HK-2 (cell line): Measurements from ENCODE around the gene BCL11B.

ENCODE experiments used
- DNase-seq: peaks from one replicate; pipeline ENCODE4 v3.0.0-alpha.2; 2018; ENCODE audit not compliant: unreplicated experiment

BCL11B gene

DNA sequence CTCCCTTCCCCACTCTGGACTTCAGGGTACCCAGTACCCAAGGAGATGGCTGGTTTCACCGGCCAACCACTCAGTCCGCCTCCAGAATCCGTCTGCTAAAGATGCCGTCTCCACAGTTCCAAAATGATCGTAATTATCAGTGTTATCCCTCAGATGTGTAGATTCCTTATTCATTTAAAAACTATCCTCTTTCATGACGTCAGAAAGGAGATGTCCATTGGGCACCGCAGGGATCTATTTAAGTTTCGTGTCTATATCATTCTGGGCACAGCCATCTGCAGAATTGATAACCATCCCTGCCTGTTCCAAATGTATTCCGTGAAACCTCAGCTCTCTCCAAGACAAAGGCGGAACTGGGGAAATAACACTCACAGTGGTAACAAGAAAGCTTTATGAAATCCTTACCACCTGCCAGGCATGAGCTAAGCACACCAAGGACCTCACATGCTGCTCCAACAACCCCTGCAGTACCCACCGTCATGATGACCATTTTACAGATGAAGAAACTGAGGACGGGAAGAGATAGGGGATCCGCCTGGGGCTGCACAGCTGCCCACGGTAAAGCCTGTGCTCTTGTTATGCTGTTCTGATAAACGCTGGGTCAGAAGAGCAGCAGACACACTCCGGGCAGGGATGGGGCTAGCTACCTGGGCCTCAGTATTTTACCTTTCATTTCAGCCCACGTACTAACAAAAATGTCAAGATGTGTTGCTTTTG is 90.0 kb downstream of the BCL11B start:
- no peak for DNase-seq

DNA sequence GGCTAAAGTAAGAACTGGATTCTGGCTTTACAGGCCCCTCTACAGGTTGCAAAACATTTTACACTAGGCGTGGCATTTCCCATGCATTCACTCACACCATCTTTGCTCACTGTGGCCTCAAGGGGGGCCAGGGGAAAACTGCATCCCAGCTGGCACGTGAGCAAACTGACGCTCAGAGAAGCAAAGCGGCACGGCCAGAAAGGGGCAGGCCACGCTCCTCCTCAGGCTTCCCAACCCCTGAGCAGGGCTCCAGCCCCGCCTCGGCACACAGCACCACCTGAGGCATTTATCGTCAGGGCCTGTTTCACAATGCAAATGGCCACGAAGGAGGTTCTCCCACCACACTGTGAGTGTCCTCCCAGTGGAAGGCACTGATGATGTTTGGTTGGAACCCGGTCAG is 90.8 kb downstream of the BCL11B start:
- no peak for DNase-seq

DNA sequence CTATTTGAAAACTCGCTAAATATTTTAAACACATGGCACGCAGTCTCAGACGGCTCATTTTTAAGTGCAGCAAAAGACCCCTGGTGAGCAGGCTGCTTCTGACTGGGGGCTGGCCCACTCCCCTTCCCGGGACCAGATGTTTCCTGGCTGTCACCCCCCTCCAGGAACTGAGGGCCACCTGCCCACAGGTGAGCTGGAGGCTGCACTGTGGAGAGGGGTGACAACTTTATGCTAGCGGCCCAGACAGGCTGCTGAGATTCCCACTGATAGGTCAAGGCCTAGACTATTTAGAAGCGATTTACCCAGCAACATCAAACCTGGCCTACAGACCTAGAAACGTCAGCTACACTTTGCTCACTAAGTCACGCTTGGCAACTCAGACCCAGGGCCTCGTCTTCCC is 92.1 kb downstream of the BCL11B start:
- no peak for DNase-seq

DNA sequence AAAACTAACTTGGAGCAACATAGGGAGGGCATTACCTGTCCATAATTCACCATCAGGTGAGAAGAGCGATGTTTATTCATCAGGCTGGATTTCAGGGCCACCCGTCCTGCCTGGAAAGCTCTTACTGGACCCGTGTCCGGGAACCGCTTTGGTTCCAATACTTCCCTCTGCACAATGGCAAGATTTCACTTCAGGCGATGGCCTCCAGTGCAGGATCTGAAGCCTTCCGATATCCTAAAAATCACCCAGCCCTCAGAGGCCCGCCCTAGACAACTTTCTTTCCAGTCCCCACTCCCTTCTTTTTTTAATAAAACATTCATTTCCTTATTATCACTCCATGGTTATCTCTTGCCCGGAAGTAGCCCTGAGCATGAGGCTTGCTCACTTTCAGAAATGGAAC is 92.5 kb downstream of the BCL11B start:
- DNase-seq, result no peak

DNA sequence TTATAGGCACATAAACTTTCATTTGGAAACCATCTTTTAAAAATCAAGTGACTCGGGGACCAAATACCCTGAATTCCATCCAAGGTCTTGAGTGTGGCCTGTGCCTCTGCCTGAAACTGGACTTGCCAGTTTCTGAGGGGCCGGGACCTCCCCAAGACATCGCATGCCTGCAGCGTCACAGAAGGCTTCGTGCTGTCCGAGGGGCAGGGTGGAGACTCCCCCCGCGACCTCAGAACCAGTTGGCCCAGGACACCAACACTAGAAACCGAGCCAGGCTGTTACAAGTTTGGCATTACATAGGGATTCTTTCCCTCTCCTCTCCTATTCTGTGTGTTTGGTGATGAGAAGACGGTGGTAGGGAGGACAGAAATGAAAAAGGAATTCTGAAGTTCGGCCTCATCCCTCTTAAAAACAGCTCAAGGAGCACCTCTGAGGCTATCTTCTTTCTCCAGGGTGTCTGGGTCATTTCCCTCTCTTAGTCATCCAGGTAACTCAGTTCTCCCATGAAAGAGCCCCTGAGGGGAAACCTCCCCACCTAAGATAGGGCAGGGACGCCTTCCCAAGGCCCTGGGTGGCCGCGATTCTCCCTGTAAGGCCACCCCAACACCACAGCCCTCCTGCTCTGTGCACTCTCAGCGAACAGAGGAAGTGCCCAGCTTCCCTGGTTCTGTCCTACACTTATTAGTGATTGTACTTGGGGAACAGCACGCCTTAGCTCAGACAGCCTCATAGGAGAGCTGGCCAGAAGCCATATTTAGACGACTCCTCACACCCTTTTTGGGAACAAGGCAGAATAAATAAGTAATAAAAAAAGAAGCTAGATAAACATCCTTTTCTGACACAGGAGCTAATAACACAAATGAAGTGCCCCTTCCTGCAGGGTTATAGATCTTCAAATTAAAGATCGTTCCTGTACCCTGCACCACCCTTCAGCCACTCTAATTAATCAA is 93.8 kb downstream of the BCL11B start:
- DNase-seq, result no peak

DNA sequence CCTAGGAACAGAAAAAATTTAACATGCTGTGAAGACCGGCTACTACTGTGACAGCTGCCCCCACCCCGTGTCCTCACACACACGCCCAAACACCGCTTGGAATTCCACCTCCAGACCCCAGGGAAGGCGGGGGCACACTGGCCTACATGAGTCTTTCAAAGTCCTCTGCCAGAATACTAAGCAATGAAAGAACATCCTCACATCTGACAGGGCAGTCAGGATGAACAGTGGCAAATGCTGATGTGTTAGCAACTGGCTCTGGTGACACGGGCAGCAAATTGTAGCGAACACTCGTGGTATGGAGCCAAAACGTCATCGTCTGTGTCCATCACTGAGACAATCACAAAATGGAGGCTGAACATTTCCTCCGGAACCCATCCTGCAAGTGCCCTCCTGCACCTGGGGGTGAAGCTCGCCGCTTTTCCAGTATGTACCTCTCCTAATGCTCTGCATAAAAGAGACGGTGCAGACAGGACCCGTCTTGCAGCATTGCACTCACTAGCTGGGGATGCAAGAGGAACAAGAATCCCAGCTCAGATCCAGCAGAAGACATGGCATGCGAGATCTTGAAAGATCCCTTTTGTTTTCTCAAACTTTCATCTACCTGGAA is 94.8 kb downstream of the BCL11B start:
- DNase-seq, result no peak

DNA sequence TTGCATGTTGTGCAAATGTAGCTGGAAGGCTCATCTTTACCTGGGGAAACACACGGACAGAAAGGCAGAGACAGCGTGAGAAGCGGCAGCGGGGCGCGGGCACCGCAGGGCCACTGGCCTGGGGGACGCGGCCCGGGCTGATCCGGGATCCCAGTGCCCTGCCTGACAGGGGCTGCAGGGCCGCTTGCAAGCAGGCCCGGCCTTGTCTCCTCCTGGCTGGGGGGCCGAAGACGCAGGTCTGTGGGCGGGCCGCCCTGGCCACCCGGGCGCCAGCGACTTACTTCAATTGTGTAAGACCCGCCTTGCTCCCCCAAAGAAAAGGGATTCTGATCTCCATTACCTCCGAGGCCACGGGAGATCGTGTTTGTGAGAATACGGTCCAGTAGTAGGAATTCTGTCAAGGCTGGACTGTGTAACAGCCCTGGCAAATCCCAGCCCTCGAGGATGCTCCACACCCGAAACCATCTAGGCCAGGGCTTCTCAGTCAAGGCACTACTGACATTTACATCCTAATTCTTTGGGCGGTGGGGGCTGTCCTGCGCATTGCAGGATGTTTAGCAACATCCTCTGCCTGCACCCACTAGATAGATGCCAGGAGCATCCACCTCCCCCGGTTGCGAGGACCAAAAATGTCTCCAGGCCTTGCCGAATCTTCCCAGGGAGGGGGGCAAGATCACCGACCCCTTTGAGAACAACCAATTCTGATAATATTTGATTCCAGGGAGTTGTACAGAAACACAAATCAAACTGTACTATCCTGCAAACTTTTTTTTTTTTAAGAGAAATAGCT is 95.6 kb downstream of the BCL11B start:
- no peak for DNase-seq

DNA sequence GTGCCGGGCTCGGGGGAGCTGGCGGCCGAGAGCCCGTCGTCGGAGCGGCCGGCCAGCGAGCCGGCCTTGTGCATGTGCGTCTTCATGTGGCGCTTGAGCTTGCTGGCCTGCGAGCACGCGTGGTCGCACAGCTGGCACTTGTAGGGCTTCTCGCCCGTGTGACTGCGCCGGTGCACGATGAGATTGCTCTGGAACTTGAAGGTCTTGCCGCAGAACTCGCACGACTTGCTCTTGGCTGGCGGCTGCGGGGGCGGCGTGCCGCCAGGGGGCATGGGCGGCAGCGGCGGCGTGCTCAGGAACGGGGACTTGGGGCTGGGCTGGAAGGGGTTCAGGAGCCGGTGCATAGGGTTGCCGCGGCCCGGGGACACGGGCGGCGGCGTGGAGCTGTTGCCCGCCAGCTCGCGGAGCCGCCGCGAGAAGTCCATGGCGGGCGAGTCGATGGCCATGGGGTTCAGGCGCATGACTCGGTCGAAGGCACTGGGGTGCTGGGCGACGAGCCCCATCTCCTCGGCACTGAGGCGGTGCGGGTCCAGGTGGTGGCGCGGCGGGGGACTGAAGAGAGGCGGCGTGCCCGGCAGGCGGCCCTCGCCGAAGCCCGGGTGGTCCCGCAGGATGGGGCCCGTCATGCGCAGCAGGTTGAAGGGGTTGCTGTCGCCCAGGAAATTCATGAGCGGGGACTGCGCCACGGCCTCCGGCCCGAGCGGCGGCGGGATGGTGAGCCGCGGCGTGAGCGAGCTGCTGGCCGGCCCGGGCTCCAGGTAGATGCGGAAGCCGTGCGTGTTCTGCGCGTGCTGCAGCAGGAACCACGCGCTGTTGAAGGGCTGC is 96.5 kb downstream of the BCL11B start:
- DNase-seq, result no peak

DNA sequence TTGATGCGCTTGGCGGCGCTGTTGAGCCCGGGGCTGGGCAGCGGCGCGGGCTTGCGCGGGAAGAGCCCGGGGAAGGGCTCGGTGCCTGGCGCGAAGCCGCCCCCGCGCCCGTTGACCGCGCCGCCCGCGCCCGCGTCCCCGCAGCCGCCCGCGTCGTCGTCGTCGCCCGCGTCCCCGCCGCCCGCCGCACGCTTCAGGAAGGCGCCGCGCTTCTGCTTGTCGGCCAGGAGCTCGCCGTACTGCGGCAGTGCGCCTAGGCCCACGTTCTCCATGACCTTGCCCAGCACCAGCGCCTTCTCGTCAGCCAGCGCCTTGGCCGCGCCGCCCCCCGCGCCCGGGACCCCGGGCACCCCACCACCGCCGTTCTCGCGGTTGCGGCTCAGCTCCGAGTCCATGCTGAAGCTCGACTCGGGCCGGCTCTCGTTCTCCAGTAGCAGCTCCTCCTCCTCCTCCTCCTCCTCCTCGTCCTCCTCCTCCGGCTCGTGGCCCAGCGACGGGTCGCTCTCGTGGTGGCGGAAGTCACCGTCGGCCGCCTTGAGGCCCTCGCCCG is 97.2 kb downstream of the BCL11B start:
- DNase-seq, result no peak

DNA sequence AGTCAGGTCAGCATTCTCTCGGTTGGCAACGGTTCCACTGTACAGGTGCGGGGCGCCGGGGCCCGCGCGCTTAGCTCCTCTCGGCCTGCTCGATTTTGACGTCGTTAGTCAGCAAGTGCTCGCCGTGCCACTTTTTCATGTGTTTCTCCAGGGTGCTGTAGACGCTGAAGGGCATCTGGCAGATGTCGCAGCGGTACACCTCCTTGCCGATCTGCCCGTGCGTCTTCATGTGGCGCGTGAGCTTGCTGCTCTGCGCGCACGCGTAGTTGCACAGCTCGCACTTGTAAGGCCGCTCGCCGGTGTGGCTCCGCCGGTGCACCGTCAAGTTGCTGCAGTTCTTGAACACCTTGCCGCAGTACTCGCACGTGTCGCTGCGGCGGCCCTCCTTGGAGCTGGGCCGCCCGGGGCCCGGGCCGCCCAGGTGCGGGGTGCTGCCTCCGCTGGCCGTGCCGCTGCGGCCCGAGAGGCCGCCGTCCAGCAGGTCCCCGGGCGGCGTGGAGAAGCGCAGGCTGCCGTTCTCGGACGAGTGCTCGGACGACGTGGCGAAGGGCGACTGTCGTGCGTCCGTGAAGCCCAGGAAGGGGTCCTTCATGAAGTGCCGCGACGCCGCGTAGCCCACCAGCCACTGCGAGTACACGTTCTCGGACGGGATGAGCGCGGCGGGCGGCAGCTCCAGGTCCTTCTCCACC is 97.8 kb downstream of the BCL11B start:
- DNase-seq, result no peak

DNA sequence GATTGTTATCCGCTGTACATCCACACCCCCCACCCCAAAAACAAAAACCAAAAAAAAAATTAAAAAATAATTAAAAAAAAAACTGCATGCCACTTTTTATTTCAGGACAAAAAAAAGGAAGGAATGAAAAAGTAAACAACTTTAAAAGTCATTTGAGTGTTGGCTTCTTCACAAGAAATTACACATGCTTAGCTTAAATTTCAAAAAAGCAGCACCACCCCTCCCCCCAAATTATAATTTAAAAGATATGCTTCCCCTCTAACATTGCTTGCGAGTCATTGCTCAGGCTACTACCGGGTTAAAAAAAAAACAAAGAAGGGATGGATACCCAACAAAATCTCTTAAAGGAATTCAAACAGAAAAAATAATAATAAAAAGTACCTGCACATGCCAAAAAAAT is 98.5 kb downstream of the BCL11B start:
- DNase-seq, result no peak

DNA sequence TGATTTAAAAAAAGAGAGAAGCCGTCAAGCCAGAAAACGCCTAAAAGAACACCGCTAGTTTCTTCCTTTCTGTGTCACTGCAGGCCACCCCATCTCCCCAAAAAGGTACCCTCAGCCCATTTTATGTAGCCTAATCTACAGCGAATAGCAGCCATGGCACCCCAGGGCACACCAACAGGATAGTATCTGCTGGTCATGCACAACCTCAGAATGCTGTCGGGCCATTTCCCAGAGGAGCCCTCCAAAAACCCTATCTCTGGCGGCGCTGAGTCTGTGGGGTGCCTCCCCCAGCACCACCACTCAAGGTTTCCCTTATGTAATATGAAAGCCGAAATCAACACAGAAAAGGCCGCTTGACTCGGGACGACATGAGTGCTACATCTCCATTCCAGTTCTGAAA is 98.9 kb downstream of the BCL11B start:
- no peak for DNase-seq

DNA sequence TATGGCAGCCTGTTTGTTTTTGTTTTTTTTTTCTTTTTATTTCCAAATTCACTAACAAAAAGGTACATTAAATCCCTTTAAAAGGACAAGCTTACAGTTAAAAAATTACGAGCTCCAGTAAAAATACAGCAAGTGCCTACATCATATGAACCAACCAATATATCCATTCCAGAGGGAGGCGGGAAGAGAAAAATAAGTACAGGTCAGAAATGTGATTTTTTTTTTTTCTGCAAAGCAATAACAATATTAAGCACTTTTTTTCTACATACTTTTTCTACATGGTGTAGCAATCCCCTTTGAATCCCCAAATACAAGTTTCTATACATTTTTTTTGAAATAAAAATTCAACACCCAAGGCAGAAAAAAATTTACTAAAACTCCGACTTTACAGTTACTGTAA is 100.6 kb downstream of the BCL11B start:
- no peak for DNase-seq

DNA sequence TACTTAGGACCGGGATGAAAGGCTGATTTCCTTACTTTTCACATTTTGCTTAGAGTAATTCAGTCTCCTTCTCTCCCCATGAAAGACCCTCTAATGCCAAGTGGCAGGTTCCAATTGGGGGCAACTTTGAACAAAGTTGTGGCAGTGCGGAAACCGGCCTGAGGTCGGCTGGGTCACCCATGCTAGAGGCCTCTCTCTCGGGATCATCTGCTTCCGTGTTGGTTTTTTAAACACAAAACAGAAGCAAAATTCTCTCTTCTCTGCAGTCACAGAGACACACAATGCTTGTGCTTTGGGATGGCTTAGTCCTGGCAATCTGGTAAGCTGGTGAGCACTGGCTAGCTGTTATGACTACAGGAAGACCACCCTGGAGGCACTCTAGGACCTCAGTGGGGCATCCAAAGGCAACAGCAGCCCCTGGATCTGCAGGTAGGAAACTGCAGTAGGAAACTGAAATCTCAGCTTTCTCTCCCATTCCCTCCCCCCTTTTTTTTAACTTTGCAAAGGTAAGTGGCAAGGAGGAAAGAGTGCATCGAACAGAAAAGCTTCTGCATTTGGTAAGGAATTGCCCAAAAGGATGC is 102.1 kb downstream of the BCL11B start:
- no peak for DNase-seq

DNA sequence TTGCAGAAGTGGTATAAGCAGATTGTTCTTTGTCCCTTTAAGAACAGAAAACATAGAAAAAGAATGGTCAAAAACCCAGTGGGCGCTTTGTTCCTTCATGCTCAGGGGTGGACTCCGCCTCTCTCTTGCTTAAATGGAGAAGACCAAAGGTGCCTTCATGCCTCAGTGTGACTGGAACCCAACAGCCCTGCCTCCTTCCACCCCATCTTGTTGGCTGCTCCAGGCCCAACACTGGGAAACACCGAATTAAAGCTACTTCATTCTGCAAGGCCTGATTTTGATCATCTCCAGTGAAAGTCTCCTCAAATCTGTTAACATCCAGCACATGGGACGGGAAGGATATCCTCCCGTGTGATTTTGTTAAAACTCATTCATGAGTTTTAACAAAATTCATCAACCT is 103.7 kb downstream of the BCL11B start:
- DNase-seq, result no peak

DNA sequence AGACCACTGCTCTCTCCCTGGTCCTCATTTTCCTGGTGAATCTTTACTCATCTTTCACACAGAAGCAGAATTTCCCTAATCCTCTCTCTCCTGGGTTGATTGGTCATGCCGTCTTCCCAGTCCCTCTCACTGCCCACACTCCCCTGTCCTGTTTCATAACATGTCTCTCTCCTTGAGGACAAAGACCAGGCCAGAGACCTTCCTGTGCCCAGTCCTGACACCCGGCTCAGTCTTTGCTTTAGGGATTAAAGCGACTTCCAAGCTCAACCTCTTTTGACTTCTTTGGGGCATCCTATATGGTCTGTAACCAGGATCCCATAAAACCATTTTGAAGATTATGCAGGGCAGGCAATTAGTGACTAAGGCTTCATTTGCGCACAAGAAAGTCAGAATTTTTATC is 105.5 kb downstream of the BCL11B start:
- DNase-seq, result no peak

DNA sequence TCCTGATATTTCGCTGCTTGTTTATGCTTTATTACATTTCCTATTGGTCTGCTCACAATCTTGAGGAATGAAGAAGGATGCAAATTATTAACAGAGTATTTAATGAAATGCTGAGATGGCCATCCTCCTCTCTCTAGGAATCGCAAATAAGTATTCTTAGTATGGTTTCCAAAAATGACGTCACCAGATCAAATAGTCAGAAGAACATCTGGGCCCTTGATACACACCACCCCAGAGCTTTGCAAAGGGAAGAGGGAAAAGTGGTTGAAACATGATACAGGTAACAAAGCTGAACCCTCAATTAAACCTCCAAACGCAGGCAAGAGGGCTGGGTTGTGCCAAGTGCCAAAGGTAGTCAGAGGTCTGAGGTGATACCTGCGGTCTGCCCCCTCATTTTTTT is 107.3 kb downstream of the BCL11B start:
- no peak for DNase-seq

DNA sequence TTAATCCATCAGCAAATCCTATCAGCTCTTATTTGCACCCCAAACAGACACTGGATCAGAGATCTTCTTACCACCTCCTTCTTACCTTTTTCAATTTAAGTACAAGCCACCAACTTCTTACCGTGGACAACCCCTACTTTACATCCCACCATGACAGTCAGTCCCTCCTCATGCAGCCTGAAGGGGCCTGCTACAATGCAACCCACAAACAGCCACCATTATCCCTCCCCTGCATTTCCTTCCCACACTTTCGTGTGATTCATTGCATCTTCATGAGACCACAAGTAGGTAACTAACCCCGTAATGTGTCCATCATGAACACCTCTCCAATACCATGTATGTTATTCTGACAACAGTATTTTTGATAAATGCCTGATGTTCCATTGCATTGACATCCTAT is 108.6 kb downstream of the BCL11B start:
- no peak for DNase-seq
